Measurements from ENCODE around the gene GTPBP1. TPM values are rescaled to one million over a fixed set of nuclear protein-coding genes. Genes with fewer than 3 reads are reported as not detected.
A peak's percentile ranks its signal among the peaks of the same experiment; 100 is the strongest.

Gene GTPBP1
- total and polyA plus RNA-seq, 2 of the 13 experiments (the other 11 are each of a cell fraction or from before 2014, with no cell fraction given): 22.3 to 27.0 TPM

- TF ChIP-seq ZNF816 (CRISPR knock-in tag; IDR thresholded peaks at IDR 0.05; ENCODE audit: borderline replicate concordance) (no peak), TCF12 (IDR thresholded peaks at IDR 0.05) (no peak), TCF12 (CRISPR knock-in tag; IDR thresholded peaks at IDR 0.05) (no peak), ZNF431 (CRISPR knock-in tag; IDR thresholded peaks at IDR 0.05; ENCODE audit: borderline replicate concordance, low read depth) (no peak), PITX1 (CRISPR knock-in tag; IDR thresholded peaks at IDR 0.05) (no peak), ZNF614 (CRISPR knock-in tag; IDR thresholded peaks at IDR 0.05; ENCODE audit: borderline replicate concordance) (0 out of 2 replicates have a peak, but pooled peaks have one; percentile 39), KDM1A (CRISPR knock-in tag; IDR thresholded peaks at IDR 0.05) (peak; percentile 74), ZNF12 (CRISPR knock-in tag; IDR thresholded peaks at IDR 0.05) (no peak), GTF2F1 (IDR thresholded peaks at IDR 0.05; ENCODE audit: low read length) (no peak), PATZ1 (CRISPR knock-in tag; IDR thresholded peaks at IDR 0.05) (no peak), TCF7 (IDR thresholded peaks at IDR 0.05; ENCODE audit: low read depth) (no peak), ZNF766 (CRISPR knock-in tag; IDR thresholded peaks at IDR 0.05; ENCODE audit: borderline replicate concordance) (no peak), SPEN (CRISPR knock-in tag; IDR thresholded peaks at IDR 0.05; ENCODE audit: low read depth) (no peak), ZNF616 (CRISPR knock-in tag; IDR thresholded peaks at IDR 0.05; ENCODE audit: low read depth) (no peak), ZNF350 (CRISPR knock-in tag; IDR thresholded peaks at IDR 0.05; ENCODE audit: borderline replicate concordance, low read depth) (0 out of 2 replicates have a peak, but pooled peaks have one; percentile 24), ATRX (CRISPR knock-in tag; IDR thresholded peaks at IDR 0.05; ENCODE audit: borderline replicate concordance) (no peak), FOXA1 (IDR thresholded peaks at IDR 0.05) (no peak), FOXA1 (CRISPR knock-in tag; IDR thresholded peaks at IDR 0.05) (no peak)
- TF ChIP-seq, protein P1, sequence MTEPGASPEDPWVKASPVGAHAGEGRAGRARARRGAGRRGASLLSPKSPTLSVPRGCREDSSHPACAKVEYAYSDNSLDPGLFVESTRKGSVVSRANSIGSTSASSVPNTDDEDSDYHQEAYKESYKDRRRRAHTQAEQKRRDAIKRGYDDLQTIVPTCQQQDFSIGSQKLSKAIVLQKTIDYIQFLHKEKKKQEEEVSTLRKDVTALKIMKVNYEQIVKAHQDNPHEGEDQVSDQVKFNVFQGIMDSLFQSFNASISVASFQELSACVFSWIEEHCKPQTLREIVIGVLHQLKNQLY (CRISPR knock-in tag; IDR thresholded peaks at IDR 0.05): no peak
- TF ChIP-seq, protein P2, sequence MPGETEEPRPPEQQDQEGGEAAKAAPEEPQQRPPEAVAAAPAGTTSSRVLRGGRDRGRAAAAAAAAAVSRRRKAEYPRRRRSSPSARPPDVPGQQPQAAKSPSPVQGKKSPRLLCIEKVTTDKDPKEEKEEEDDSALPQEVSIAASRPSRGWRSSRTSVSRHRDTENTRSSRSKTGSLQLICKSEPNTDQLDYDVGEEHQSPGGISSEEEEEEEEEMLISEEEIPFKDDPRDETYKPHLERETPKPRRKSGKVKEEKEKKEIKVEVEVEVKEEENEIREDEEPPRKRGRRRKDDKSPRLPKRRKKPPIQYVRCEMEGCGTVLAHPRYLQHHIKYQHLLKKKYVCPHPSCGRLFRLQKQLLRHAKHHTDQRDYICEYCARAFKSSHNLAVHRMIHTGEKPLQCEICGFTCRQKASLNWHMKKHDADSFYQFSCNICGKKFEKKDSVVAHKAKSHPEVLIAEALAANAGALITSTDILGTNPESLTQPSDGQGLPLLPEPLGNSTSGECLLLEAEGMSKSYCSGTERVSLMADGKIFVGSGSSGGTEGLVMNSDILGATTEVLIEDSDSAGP (CRISPR knock-in tag; IDR thresholded peaks at IDR 0.05; ENCODE audit: borderline replicate concordance): no peak; the same call in 1 of the 2 replicates
- TF ChIP-seq, protein P3, sequence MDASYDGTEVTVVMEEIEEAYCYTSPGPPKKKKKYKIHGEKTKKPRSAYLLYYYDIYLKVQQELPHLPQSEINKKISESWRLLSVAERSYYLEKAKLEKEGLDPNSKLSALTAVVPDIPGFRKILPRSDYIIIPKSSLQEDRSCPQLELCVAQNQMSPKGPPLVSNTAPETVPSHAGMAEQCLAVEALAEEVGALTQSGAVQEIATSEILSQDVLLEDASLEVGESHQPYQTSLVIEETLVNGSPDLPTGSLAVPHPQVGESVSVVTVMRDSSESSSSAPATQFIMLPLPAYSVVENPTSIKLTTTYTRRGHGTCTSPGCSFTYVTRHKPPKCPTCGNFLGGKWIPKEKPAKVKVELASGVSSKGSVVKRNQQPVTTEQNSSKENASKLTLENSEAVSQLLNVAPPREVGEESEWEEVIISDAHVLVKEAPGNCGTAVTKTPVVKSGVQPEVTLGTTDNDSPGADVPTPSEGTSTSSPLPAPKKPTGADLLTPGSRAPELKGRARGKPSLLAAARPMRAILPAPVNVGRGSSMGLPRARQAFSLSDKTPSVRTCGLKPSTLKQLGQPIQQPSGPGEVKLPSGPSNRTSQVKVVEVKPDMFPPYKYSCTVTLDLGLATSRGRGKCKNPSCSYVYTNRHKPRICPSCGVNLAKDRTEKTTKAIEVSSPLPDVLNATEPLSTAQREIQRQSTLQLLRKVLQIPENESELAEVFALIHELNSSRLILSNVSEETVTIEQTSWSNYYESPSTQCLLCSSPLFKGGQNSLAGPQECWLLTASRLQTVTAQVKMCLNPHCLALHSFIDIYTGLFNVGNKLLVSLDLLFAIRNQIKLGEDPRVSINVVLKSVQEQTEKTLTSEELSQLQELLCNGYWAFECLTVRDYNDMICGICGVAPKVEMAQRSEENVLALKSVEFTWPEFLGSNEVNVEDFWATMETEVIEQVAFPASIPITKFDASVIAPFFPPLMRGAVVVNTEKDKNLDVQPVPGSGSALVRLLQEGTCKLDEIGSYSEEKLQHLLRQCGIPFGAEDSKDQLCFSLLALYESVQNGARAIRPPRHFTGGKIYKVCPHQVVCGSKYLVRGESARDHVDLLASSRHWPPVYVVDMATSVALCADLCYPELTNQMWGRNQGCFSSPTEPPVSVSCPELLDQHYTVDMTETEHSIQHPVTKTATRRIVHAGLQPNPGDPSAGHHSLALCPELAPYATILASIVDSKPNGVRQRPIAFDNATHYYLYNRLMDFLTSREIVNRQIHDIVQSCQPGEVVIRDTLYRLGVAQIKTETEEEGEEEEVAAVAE (CRISPR knock-in tag; IDR thresholded peaks at IDR 0.05; ENCODE audit: borderline replicate concordance): no peak
These were observed 60.5 kb downstream of the GTPBP1 start (continued) for GRCh38 chr22:38766076-38766777.
